ENCODE results near the gene C6orf52.

The C6orf52 gene

GRCh38 chr6:10644225-10644624 is 50.2 kb downstream of the C6orf52 start:
- no peak for DNase-seq (ENCODE audit: low read depth)

GRCh38 chr6:10643201-10643651 is 51.2 kb downstream of the C6orf52 start:
- no peak for DNase-seq (ENCODE audit: low read depth)

DNA sequence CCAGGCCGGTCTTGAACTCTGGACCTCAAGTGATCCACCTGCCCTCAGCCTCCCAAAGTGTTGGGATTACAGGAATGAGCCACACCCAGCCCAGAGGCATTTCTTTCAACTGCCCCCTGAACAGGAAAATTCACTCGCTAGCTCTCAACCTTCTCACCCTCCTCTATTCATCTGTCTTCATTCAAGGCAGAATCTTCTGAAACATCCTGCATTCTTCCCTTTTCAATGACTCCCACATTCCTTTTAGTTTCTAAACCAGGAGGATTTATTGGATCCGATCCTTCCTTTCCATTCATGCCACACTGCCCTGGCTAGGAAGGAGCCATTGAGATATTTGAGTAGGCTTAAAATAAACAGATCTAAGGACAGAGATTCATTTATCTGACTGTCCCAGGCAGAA is 52.9 kb downstream of the C6orf52 start:
- no peak for DNase-seq (ENCODE audit: low read depth)

- DNase-seq (ENCODE audit: low read depth): no peak
Observed at GRCh38 chr6:10640412-10640811, 54.0 kb downstream of the C6orf52 start.

GRCh38 chr6:10633216-10633615 is 61.2 kb downstream of the C6orf52 start:
- DNase-seq (ENCODE audit: low read depth): no peak

DNA sequence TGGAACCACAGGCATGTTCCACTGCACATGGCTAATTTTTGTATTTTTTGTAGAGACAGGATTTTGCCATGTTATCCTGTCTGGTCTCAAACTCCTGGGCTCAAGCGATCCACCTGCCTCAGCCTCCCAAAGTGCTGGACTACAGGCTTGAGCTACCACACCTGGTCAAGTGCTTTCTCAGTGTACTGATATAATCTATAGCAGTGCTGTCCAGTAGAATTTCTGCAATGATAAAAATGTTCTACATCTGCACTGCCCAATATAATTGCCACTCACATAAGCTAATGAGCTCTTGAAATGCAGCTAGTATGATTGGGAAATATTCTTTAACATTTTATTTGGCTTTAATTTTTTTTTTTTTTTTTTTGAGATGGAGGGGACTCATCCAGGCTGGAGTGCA is 64.2 kb downstream of the C6orf52 start:
- no peak for DNase-seq (ENCODE audit: low read depth)

GRCh38 chr6:10627800-10628199 is 66.6 kb downstream of the C6orf52 start:
- DNase-seq (ENCODE audit: low read depth): no peak

- DNase-seq (ENCODE audit: low read depth): no peak
Observed at GRCh38 chr6:10626154-10626741, 68.2 kb downstream of the C6orf52 start.

DNA sequence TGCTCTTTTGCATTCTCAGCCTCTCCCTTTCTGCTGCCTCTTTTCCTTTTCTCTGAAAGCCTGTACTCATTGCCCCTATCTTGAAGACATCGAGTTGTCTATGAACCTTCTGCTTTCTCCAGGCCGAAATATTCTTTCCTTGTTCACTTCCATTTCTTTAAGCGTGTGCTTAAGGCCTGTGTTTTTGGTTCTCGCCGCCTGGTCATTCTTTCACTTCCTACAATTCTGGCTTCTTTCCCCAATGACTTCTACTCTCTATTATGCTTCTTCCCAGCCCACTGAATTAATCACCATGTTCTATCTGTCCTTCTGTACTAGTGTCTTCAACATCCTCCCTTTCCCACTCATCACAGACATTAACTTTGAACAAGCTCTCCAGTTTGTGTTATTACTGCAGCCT is 69.6 kb downstream of the C6orf52 start:
- DNase-seq (ENCODE audit: low read depth): no peak

- DNase-seq (ENCODE audit: low read depth): no peak
Observed at GRCh38 chr6:10621847-10622246, 72.6 kb downstream of the C6orf52 start.

Measured in activated T-helper 9 cell treated with anti-CD3 and anti-CD28 coated beads, Interleukin-2, amount 50 U/mL, for 16 hours (primary cell).